Measurements from ENCODE around the gene AREG. TPM values are rescaled to one million over a fixed set of nuclear protein-coding genes. Genes with fewer than 3 reads are reported as not detected.
A peak's percentile ranks its signal among the peaks of the same experiment; 100 is the strongest.
"Not testable (repeated sequence)": the region's sequence is repeated elsewhere in the genome, so short reads cannot be mapped to it uniquely, and the experiment has no call there.

Gene AREG
- not detected for polyA plus RNA-seq (2012; ENCODE audit: missing spikeins)

- DNase-seq (ENCODE audit: insufficient read length) = peak; percentile 42
- TF ChIP-seq POLR2A (IDR thresholded peaks at IDR 0.05; ENCODE audit: low read depth, low read length) (no peak), POLR2AphosphoS5 (IDR thresholded peaks at IDR 0.05; ENCODE audit: low read depth, low read length) (no peak), TAF1 (IDR thresholded peaks at IDR 0.05; ENCODE audit: borderline replicate concordance, low read depth, low read length) (no peak)
- FAIRE-seq = peak; percentile 70
Measured at GRCh38 chr4:74444891-74445642, at the start of gene AREG. Gene AREG (plus strand): TSS chr4:74445136. CDS start chr4:74445346, 210 bp downstream.

- no peak for TF ChIP-seq POLR2A (IDR thresholded peaks at IDR 0.05; ENCODE audit: low read depth, low read length)
- TF ChIP-seq POLR2AphosphoS5 (IDR thresholded peaks at IDR 0.05; ENCODE audit: low read depth, low read length) = no peak
- no peak for TF ChIP-seq TAF1 (IDR thresholded peaks at IDR 0.05; ENCODE audit: borderline replicate concordance, low read depth, low read length)
- no peak for FAIRE-seq
- DNase-seq (ENCODE audit: insufficient read length) = no peak
Measured at GRCh38 chr4:74395633-74396032, 49.3 kb upstream of the AREG start.

- FAIRE-seq (no peak), DNase-seq (ENCODE audit: insufficient read length) (no peak)
- TF ChIP-seq POLR2A (IDR thresholded peaks at IDR 0.05; ENCODE audit: low read depth, low read length) (no peak), POLR2AphosphoS5 (IDR thresholded peaks at IDR 0.05; ENCODE audit: low read depth, low read length) (no peak), TAF1 (IDR thresholded peaks at IDR 0.05; ENCODE audit: borderline replicate concordance, low read depth, low read length) (no peak)
Measured at GRCh38 chr4:74397748-74398426, 47.0 kb upstream of the AREG start.

- DNase-seq (ENCODE audit: insufficient read length); FAIRE-seq: not testable (repeated sequence)
Measured at GRCh38 chr4:74398894-74399589, 45.9 kb upstream of the AREG start.

- DNase-seq (ENCODE audit: insufficient read length) (no peak), FAIRE-seq (no peak)
- TF ChIP-seq TAF1 (IDR thresholded peaks at IDR 0.05; ENCODE audit: borderline replicate concordance, low read depth, low read length) (no peak), POLR2A (IDR thresholded peaks at IDR 0.05; ENCODE audit: low read depth, low read length) (no peak), POLR2AphosphoS5 (IDR thresholded peaks at IDR 0.05; ENCODE audit: low read depth, low read length) (no peak)
Measured at GRCh38 chr4:74400395-74400794, 44.5 kb upstream of the AREG start.

GRCh38 chr4:74402692-74403456 lies 42.1 kb upstream of the AREG start:
- no peak for TF ChIP-seq POLR2AphosphoS5 (IDR thresholded peaks at IDR 0.05; ENCODE audit: low read depth, low read length)
- TF ChIP-seq TAF1 (IDR thresholded peaks at IDR 0.05; ENCODE audit: borderline replicate concordance, low read depth, low read length) = no peak
- no peak for TF ChIP-seq POLR2A (IDR thresholded peaks at IDR 0.05; ENCODE audit: low read depth, low read length)
- DNase-seq (ENCODE audit: insufficient read length) = no peak
- FAIRE-seq = no peak

- no peak for DNase-seq (ENCODE audit: insufficient read length)
- TF ChIP-seq TAF1 (IDR thresholded peaks at IDR 0.05; ENCODE audit: borderline replicate concordance, low read depth, low read length) = no peak
- TF ChIP-seq POLR2AphosphoS5 (IDR thresholded peaks at IDR 0.05; ENCODE audit: low read depth, low read length) = no peak
- TF ChIP-seq POLR2A (IDR thresholded peaks at IDR 0.05; ENCODE audit: low read depth, low read length) = no peak
- FAIRE-seq = no peak
Measured at GRCh38 chr4:74407891-74408290, 37.0 kb upstream of the AREG start.

- no peak for FAIRE-seq
- TF ChIP-seq POLR2A (IDR thresholded peaks at IDR 0.05; ENCODE audit: low read depth, low read length) (no peak), TAF1 (IDR thresholded peaks at IDR 0.05; ENCODE audit: borderline replicate concordance, low read depth, low read length) (no peak), POLR2AphosphoS5 (IDR thresholded peaks at IDR 0.05; ENCODE audit: low read depth, low read length) (no peak)
- no peak for DNase-seq (ENCODE audit: insufficient read length)
Measured at GRCh38 chr4:74408639-74409038, 36.3 kb upstream of the AREG start.

GRCh38 chr4:74410272-74410671 lies 34.7 kb upstream of the AREG start:
- DNase-seq (ENCODE audit: insufficient read length) (no peak), FAIRE-seq (no peak)
- no peak for TF ChIP-seq POLR2A (IDR thresholded peaks at IDR 0.05; ENCODE audit: low read depth, low read length)
- no peak for TF ChIP-seq TAF1 (IDR thresholded peaks at IDR 0.05; ENCODE audit: borderline replicate concordance, low read depth, low read length)

GRCh38 chr4:74412225-74412624 lies 32.7 kb upstream of the AREG start:
- DNase-seq (ENCODE audit: insufficient read length) = no peak
- no peak for TF ChIP-seq TAF1 (IDR thresholded peaks at IDR 0.05; ENCODE audit: borderline replicate concordance, low read depth, low read length)
- no peak for TF ChIP-seq POLR2A (IDR thresholded peaks at IDR 0.05; ENCODE audit: low read depth, low read length)
- TF ChIP-seq POLR2AphosphoS5 (IDR thresholded peaks at IDR 0.05; ENCODE audit: low read depth, low read length) = no peak
- no peak for FAIRE-seq

- no peak for FAIRE-seq
Measured at GRCh38 chr4:74413265-74413664, 31.7 kb upstream of the AREG start.

More at GRCh38 chr4:74413265-74413664, 31.7 kb upstream of the AREG start:
- no peak for DNase-seq (ENCODE audit: insufficient read length)
- TF ChIP-seq POLR2A (IDR thresholded peaks at IDR 0.05; ENCODE audit: low read depth, low read length) (no peak), POLR2AphosphoS5 (IDR thresholded peaks at IDR 0.05; ENCODE audit: low read depth, low read length) (no peak), TAF1 (IDR thresholded peaks at IDR 0.05; ENCODE audit: borderline replicate concordance, low read depth, low read length) (no peak)

Data from GM12892 (cell line).